NCI-H748 (cell line): ENCODE results near the gene AKAP9.
A peak's percentile ranks its signal among the peaks of the same experiment; 100 is the strongest.
"Not testable (repeated sequence)": the region's sequence is repeated elsewhere in the genome, so short reads cannot be mapped to it uniquely, and the experiment has no call there.

Experiments
- DNase-seq: peaks from one replicate; lab custom pipeline; 2025; ENCODE audit not compliant: unreplicated experiment; lab: John Stamatoyannopoulos, UW

The AKAP9 gene

DNA sequence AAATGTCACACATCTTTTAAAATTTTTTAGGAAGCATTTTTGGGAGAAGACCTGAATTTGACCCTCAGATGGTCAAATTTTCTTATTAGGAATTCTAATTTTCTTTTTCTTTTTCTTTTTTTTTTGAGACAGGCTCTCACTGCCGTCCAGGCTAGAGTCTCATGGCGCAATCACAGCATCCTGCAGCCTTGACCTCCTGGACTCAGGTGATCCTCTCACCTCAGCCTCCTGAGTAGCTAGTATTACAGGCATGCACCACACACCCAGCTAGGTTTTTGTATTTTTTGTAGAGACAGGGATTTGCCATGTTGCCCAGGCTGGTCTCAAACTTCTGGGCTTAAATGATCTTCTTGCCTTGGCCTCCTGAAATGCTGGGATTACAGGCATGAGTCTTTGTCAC is 65.4 kb downstream of the AKAP9 start:
- DNase-seq: no peak

DNA sequence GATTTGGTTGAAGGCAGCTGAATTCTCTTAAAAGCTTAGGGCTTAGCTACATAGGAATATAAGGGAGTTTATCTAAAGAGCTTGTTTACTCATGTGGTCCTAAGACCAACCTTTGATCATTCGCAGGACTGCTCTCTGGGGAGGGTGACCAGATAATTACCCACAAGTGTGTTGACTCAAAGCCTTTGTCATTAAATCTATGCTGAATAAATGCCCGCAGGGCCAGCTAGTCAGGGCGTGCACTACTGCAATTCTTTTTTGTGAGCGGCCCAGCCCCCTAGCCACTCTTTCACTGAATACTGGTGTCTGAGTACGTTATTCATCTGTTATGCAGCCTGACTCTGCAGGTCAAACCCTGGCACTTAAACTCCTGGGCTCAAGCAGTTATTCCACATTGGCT is 69.6 kb downstream of the AKAP9 start:
- peak; percentile 17 for DNase-seq

DNA sequence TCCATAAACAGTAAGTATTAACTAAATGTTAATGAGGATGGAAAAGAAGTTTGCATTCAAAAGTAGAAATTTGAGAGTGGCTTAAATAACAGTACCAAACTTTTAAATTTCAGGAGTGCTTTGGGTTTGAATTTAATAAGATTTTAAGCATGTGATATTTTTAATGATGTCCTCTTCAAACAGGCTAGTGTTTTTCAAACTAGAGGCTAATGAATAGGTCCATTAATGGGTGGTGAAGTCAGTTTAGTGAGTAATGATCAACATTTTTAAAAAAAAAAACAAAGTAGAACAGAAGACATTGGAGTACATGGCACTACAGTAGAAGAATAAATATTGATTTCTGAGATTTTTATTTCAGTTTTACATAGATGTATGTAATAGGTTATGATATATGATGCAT is 72.9 kb downstream of the AKAP9 start:
- DNase-seq: no peak

DNA sequence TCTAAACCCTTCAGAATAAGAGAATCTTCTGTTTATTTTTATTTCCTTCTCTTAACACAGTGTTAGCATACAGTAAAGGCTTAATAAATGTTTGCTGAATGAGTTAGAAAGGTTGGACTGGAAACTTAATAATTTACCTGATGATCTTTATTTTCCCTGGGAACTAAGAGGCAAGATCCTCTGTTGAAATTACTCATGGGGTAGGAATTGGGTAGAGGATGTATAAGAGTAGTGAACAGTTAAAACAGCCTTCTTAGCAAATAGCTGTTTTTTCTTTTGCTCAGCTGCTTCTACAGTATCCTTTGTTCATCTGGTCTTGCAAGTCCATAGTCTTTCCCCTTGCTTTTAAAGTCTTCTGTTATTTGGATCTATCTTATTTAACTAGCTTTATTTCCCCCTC is 80.0 kb downstream of the AKAP9 start:
- DNase-seq: no peak

DNA sequence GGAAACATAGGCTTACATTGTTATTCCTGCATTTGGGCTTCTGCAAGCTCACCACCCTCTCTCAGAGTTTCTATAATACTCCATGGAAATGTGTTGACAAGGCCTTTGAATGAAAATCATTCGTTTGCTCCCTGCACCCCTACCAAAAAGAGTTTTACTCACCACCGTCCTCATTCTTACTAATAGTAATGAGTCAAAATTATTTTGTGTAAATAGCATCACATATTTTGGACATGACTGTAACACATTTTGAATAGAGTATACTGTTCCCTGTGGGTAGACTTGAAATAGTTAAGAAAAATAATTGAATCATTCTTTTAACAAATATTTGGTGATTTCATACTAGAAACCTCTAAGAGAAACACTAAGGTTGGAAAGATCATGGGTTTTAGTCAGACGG is 84.6 kb downstream of the AKAP9 start:
- DNase-seq: no peak

DNA sequence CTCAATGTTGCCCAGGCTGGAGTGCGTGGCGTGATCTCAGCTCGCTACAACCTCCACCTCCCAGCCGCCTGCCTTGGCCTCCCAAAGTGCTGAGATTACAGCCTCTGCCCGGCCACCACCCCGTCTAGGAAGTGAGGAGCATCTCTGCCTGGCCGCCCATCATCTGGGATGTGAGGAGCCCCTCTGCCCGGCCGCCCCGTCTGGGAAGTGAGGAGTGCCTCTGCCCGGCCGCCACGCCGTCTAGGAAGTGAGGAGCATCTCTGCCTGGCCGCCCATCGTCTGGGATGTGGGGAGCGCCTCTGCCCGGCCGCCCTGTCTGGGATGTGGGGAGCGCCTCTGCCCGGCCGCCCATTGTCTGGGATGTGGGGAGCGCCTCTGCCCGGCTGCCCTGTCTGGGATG is 86.0 kb downstream of the AKAP9 start:
- not testable (repeated sequence) for DNase-seq

DNA sequence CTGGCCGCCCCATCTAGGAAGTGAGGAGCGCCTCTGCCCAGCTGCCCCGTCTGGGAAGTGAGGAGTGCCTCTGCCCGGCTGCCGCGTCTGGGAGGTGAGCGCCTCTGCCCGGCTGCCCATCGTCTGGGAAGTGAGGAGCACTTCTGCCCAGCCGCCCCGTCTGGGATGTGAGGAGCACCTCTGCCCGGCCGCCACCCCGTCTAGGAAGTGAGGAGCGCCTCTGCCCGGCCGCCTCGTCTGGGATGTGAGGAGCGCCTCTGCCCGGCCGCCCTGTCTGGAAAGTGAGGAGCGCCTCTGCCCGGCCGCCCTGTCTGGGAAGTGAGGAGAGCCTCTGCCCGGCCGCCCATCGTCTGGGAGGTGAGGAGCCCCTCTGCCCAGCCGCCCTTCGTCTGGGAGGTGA is 86.5 kb downstream of the AKAP9 start:
- not testable (repeated sequence) for DNase-seq

DNA sequence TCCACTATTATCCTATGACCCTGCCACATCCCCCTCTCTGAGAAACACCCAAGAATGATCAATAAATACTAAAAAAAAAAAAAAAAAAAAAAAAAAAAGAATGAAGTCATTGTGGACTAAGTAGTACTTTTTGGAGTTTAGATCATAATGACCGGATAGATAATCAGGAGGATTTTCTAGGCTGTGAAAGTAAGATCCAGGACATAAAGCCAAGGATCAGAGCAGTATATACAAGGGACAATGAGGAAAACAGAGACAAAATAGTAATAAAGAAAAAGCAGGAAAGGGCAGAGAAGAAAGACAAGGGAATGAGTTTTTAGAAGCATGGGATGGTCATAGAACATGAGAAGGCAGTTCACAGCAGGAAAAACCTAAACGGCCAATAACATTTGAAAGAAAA is 87.6 kb downstream of the AKAP9 start:
- DNase-seq: no peak

DNA sequence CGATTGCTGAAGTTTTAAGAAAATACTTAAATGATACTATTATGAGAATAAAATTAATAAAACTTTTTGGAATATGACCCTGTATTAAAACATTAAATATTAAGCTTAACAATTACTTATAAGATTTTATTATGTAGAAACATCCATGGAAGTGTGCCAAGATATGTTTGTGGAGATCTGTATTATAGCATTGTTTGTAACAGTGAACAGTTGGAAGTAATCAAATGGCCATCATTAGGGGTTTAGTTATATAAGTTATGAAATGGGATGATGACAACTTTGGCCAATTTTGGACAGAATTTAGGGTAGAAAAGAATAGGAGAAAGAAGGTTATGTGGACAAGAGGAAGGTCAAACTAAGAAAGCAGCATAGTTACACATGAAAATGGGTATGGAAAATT is 88.0 kb downstream of the AKAP9 start:
- no peak for DNase-seq

DNA sequence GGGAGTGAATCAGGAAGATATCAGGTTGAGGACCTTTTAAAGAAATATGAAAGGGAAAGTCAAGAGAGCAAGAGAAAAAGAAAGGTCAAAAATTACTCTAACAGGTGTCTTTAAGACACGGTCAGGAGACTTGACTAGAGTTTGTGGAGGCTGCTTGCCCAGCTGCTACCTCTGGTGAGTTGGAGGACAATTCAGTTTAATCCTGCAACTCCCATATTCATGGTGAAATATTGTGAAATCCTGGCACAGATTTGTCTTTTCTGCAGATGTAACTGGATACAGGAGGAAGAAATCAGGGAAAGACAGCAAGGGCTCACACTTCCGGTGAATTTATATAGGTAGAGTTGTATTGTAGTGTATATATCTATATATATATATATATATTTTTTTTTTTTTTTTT is 93.5 kb downstream of the AKAP9 start:
- DNase-seq: no peak

DNA sequence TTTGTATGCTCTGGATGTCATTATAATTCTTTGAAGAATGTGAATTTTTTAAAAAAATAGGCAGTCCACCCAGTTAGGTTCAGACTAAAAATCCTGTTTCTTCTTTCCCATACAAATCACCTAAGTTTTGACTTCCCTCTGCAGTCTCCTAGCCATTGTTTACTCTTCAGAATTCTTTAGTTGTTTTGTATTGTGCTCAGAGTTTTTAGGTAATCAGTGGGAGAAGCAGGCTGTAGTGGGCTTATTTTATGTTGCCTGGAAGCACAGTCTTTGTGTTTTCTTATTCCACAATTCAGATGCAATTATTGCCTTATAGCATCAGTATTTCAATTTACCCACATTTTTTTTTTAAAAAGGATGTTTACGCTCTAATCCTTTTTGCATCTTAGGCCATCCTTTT is 94.9 kb downstream of the AKAP9 start:
- DNase-seq: no peak

DNA sequence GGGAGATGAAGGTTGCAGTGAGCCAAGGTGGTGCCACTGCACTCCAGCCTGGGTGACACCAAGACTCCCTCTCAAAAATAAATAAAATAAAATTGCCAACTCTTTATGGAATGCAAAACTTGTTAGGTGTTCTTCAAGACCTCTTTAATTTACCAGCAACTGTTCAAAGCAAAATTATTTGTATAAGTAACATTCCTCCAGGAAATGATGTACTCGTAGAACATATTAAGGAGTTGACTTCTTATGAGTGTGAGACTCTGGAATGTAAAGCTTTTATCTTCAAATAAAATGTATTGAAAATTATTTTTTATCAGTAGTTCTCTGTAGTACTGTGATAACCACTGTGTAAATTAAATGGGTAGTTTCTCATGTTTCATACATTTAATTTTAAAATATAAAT is 99.2 kb downstream of the AKAP9 start:
- no peak for DNase-seq

DNA sequence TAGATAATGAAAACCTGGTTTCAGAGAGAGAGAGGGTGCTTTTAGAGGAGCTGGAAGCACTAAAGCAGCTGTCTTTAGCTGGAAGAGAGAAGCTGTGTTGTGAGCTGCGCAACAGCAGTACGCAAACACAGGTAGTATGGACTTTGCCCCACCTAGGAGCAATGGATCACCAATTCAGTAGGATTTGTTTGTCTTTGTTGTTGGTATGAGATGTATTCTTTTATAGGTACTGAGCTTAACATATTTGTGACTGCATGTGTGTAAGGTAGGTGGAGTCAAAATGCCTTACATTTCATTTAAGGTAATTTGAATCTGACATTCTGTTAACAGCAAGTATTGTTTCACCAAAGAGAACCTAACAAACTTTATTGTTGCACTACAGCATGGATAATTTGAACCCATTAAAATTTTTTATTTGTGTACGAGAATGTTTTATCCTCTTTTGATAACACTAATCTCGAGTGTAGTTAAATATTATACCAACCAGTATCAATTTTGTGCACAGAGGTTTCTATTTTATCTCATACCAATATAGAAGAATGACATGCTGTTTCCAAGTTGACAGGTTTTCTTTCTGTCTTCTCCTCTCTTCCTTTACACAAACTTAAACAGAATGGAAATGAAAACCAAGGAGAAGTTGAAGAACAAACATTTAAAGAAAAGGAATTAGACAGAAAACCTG is 101.5 kb downstream of the AKAP9 start:
- DNase-seq: no peak

DNA sequence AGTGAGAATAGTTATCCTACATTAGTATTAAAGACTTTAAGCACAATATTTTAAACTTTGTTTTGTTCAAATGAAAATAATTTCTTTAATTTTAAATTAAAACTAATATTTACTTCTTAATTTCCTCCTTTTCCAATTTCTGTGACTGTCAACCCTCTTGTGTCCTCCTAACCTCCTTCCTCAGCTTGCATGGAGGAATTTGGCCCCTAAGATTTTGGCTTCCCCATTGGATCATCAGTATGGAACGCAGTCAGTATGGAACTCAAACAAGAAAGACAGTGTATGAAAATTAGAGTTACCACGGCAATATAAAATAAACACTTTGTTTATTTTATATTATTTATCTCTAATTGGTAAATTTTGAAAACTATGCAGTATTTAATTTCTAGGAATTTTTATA is 102.4 kb downstream of the AKAP9 start:
- DNase-seq: no peak

DNA sequence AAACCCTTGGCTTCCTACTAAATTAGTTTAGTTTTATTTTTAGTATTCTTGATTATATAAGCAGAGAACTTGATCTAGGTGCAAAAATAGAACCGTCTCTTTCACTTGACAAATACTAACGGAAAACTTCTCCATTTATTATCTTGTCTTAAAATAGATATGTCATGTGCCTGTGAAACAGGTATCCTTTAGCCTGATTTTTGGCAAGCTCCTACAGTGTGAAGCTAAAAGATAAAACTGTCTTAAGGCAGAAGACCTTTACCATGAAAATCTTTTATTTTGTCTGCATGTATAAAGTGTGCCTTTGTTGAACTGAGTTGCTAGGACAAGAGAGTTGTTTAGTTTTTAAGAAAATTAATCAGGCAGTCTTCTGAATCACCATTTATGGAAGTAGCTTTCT is 103.0 kb downstream of the AKAP9 start:
- DNase-seq: no peak

DNA sequence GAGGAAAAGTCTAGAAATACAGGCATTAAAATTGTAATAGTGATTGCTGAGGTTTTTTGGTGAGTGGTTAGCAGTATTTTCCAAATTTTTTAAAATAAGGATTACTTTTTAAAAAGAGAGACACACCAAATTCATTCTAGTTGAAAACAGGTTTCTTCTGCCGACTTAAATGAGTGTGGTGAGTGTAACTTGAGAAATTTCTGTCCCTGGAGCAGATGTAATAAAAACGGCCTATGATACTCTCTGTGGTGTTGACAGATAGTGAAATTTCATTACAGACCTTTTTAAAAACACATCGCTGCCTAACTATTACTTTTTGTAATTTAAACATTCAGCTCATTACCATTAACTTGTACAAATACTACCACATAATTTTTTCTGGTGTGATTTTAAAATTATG is 103.5 kb downstream of the AKAP9 start:
- DNase-seq: no peak

DNA sequence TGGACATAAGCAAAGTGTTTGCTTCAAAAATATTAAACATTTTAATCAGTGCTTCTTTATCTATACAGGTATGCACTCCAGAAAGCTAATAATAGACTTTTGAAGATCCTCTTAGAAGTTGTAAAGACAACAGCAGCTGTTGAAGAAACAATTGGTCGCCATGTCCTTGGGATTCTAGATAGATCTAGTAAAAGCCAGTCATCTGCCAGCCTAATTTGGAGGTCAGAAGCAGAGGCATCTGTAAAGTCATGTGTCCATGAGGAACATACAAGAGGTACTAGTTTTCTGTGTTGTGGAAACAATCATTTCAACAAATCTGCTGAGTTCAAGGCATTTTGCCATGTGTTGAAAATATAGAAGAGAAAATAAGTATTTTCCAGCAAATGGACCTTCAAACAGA is 104.3 kb downstream of the AKAP9 start:
- no peak for DNase-seq

DNA sequence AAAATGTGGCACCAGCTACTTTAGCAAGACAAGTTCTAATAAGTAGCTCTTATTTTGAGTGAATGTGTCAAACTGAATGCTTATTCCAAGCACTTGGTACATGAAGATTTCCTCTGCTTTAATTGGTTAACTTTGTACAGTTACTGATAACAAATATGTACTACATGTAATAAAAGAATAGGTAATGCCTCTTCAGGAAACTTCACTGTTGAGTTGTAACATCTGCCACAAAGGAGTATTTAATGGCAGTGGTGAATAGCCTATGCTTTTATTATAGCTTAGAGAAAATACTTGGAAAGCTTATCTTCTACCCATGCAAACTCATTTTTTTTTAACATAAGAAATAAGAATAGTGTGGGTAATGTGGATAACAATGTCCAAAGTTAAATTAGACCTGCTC is 111.0 kb downstream of the AKAP9 start:
- no peak for DNase-seq

DNA sequence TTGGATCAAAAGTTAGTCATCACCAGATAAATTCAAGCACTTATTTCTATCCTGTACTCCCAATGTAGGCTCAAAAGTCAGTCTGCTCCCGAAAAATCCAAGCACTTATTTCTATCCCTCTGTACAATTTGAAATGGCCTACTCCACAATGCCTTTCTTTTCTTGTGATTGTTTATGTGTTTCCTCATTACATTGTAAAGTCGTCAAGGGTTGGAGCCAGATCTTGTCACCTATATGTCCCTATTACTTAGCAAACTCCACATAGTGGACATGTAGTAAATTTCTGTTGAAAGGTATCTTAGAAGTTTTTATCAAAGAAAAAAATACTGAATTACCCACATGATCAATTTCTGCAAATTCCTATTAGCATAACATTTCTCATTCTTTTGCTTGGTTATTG is 111.5 kb downstream of the AKAP9 start:
- DNase-seq: no peak

DNA sequence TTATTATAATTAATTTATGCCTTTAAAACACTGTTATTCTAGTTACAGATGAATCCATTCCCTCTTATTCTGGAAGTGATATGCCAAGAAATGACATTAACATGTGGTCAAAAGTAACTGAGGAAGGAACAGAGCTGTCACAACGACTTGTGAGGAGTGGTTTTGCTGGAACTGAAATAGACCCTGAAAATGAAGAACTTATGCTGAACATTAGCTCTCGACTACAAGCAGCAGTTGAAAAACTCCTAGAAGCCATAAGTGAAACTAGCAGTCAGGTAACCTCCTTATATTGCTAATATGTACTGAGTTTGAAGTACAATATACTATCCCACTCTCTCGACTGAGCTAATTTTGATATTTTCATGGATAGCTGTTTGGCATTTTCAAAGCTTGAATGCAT is 112.0 kb downstream of the AKAP9 start:
- DNase-seq: no peak

DNA sequence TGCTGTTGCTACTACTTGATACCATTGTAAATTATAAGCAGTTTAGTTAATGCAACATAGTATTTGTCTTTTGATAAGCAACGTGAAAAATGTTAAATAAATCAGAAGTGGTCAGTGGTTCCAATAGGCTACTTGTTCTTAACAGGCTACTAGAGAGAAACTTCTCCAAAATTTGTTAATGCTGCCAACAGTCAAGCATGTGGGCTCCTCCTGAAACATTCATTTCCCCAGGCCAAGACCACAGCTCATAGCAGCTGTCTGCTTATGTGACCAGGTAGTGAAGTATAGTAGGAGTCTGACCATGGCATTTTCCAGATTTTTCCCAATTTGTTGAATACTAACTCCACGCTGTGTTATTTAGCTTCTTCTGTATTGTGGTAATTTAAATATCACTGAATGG is 112.7 kb downstream of the AKAP9 start:
- DNase-seq: no peak

DNA sequence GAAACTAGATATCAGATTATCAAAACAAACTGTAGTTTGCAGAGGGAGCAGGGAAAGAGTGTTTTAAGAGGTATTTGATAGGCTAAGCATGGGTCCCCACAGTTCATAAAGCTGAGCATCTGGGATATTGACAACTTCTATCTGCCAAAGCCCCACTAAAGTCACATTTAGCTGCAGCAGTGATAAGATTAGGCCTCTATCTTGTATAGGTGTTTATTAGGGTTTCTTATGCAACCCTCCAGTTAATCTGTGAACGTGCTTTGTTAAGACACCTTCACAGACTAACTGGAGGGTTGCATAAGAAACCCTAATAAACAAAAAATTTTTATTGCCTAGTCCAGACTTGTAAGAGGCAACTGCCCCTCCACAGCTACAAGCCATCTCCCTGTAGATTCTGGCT is 115.6 kb downstream of the AKAP9 start:
- DNase-seq: no peak

DNA sequence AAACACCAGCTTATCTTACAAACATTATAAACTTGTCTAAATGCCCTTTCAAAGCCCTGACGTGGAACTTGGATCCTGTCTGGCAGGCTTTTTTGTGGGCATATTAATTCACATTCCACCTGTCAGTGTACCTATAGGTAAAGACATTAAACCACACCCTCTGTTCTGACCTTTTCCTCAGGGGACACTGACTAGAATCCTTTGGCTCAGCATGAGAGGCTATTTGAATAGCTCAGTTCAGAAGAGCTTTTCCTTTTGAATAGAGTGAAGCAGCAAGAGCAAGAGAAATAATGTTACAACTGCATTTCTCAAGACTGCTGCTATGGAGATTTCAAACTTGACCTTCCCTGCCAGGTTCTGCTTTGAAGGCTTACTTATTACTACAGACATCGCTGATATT is 116.7 kb downstream of the AKAP9 start:
- peak; percentile 80 for DNase-seq

DNA sequence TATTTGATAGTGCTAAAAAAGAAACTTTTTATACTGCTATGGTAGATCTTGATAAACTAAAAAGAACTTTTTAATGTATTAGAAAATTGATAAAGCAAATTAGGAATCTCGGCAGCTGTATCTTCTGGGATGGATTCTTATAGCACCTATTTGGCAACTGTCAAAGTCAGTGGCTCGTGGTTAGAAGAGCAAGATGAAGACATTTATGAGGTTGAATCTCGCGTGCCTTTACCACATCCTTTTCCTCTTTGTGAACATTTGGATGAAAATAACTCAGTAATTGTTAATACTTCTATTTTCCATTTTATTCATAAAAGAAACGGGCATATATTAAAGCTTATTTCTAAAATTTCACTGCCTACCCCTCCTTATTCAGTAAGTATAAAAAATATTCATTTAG is 117.4 kb downstream of the AKAP9 start:
- no peak for DNase-seq
